ENCODE measurements around the gene DYNLT2. TPM values are rescaled to one million over a fixed set of nuclear protein-coding genes. Genes with fewer than 3 reads are reported as not detected.

Gene DYNLT2
- total RNA-seq, 1 experiment from 2014 or later: 1.8 TPM

DNA sequence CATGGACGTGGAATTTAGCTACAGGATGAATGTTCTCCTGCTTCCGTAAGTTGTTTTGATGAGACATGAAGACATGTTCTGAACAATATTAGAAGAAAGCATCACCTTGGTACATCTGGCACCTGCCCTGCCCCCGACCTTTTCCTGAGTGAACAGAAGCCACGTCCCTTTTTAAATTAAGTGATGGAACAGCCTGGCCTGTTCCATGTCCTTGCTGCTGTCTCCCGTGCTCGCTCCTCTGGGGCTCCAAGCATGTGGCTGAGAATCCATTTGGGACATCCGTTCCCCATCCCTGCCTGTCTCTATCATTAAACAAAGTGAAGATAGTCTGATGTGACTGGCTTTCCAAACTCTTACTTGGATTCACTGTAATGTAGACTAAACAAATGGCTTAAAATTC lies 36.4 kb upstream of the DYNLT2 start:
- Histone ChIP-seq H2AK5ac (ENCODE audit: insufficient read length, low read length) (no peak overlapping the region), H3K9me3 (ENCODE audit: control insufficient read depth, low read depth, low read length) (no peaks in the 10 kb centered on the region), H4K5ac (ENCODE audit: insufficient read length, low read depth, low read length) (no peak overlapping the region), H3K79me2 (ENCODE audit: insufficient read depth, low read length) (no peaks in the 10 kb centered on the region), H3K9ac (ENCODE audit: extremely low read depth, insufficient read length, low read length) (no peak overlapping the region), H3T11ph (ENCODE audit: low read length) (no peak overlapping the region), H3K23me2 (ENCODE audit: insufficient read length, low read depth, low read length, poor library complexity, severe bottlenecking) (peaks cover 4% of the 10 kb centered on the region), H2AFZ (ENCODE audit: low read length) (no peak overlapping the region), H3K79me1 (ENCODE audit: insufficient read depth, low read depth, low read length, poor library complexity, severe bottlenecking) (no peaks in the 10 kb centered on the region), H3K23ac (ENCODE audit: insufficient read length, low read depth, low read length) (no peak overlapping the region), H3K4me2 (ENCODE audit: insufficient read depth, insufficient read length, low read length) (no peak overlapping the region), H3K27ac (ENCODE audit: insufficient read length, low read depth, low read length) (no peak overlapping the region), H3K4ac (ENCODE audit: low read depth, low read length) (no peak overlapping the region), H3K56ac (ENCODE audit: insufficient read length, low read depth, low read length) (no peak overlapping the region), H4K20me1 (ENCODE audit: control insufficient read depth, insufficient read depth, insufficient read length) (no peaks in the 10 kb centered on the region), H4K91ac (ENCODE audit: insufficient read length, low read depth, low read length) (no peak overlapping the region), H3K18ac (ENCODE audit: insufficient read length, low read depth, low read length) (no peak overlapping the region), H2BK5ac (ENCODE audit: insufficient read length, low read length) (no peak overlapping the region), H2BK12ac (ENCODE audit: insufficient read length, low read depth, low read length) (no peak overlapping the region), H2BK20ac (ENCODE audit: low read depth, low read length, poor library complexity, severe bottlenecking) (no peak overlapping the region), H3K27me3 (ENCODE audit: insufficient read depth, low read length) (peaks cover 3% of the 10 kb centered on the region; the same call in 1 of the 2 replicates), H3K4me1 (ENCODE audit: insufficient read depth, low read length) (no peaks in the 10 kb centered on the region), H2BK15ac (ENCODE audit: low read depth, low read length) (no peak overlapping the region), H3K14ac (ENCODE audit: insufficient read depth, low read length) (no peak overlapping the region), H4K8ac (replicated peaks; ENCODE audit: insufficient read length, low read depth, low read length) (no peak overlapping the region), H2BK120ac (ENCODE audit: low read depth, low read length, poor library complexity, severe bottlenecking) (no peak overlapping the region)
- Mint-ChIP-seq H3K27me3 (ENCODE audit: low read depth) (peaks cover 41% of the 10 kb centered on the region), H3K9me3 (peaks cover 0 to 1% of the 10 kb centered on the region in 2 experiments; a peak in 1 of 5 replicates), H3K4me1 (peaks cover 20 to 23% of the 10 kb centered on the region in 2 experiments), H3K4me3 (no peak overlapping the region; a peak in 1 of 5 replicates), H3K36me3 (ENCODE audit: insufficient read depth in 1 of 3, low read depth in 3 of 3) (peaks cover 6 to 10% (median 6%) of the 10 kb centered on the region in 3 experiments), H3K27ac (no peak overlapping the region)
- TF ChIP-seq, protein P1, sequence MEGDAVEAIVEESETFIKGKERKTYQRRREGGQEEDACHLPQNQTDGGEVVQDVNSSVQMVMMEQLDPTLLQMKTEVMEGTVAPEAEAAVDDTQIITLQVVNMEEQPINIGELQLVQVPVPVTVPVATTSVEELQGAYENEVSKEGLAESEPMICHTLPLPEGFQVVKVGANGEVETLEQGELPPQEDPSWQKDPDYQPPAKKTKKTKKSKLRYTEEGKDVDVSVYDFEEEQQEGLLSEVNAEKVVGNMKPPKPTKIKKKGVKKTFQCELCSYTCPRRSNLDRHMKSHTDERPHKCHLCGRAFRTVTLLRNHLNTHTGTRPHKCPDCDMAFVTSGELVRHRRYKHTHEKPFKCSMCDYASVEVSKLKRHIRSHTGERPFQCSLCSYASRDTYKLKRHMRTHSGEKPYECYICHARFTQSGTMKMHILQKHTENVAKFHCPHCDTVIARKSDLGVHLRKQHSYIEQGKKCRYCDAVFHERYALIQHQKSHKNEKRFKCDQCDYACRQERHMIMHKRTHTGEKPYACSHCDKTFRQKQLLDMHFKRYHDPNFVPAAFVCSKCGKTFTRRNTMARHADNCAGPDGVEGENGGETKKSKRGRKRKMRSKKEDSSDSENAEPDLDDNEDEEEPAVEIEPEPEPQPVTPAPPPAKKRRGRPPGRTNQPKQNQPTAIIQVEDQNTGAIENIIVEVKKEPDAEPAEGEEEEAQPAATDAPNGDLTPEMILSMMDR (conservative IDR thresholded peaks at IDR 0.05): no peak
- no CpG with 5 or more reads among the region's 7 CpGs for WGBS (ENCODE audit: extremely low coverage, insufficient read length, low lambda C conversion rate)
- peak; percentile 2 for DNase-seq
